ENCODE results near the gene PEX10. TPM values are rescaled to one million over a fixed set of nuclear protein-coding genes. Genes with fewer than 3 reads are reported as not detected.
A peak's percentile ranks its signal among the peaks of the same experiment; 100 is the strongest.
"Not testable (repeated sequence)": the region's sequence is repeated elsewhere in the genome, so short reads cannot be mapped to it uniquely, and the experiment has no call there.

The PEX10 gene
- 10 to 100 TPM; 11.7 to 13.0 TPM for total RNA-seq
- 1 to 10 TPM; 7.2 to 8.6 TPM for polyA plus RNA-seq

DNA sequence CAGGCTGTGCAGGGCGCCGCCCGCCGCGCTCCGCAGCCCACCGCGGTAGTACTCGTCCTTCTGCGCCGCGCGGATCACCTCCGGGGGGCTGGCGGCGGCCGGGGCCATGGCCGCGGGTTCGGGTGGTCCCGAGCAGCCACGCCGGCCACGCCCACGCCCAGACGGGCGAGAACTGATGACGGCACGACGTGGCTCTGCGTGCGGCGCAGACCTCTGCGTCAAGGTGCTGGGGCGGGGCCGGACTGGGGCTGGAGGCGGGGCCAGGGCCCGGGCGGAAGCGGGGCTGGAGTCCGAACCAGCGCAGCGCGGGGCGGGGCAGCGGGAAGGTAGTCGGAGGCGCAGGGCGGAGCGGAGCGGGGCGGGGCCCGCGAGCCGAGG is at the start of gene PEX10:
TSS of gene PEX10 (minus strand) at position 170 of the 378 bp plus-strand sequence. CDS start at position 108, 62 bp downstream.
- H3K4me1 ChIP-seq (ENCODE audit: insufficient read depth, low read length) = peaks cover 52% of the 10 kb centered on the region
- peak; percentile 96 to 98 (median 97) for DNase-seq
- intact Hi-C loops (cut with micrococcal nuclease) = loop anchor here (1.0 to 5.0 kb wide), 8 partner anchors 21 to 1010 kb away; partner anchors contain the start of genes MORN1, PANK4, PRXL2B and RER1
- ChIA-PET POLR2A (ENCODE audit: partially characterized antibody) (interaction anchor here (1.0 to 5.5 kb wide), 9 partner anchors 15 to 217 kb away, joined by 4 to 55 read pairs (median 25); partner anchors contain the start of genes FAAP20, MORN1, PANK4 and PRXL2B), CTCF (ENCODE audit: partially characterized antibody) (interaction anchor here (1.0 to 1.8 kb wide), 7 partner anchors 82 to 376 kb away, joined by 3 to 23 read pairs (median 5); partner anchors contain the start of genes FAAP20, PANK4 and PRXL2B)
- H3K4me3 Mint-ChIP-seq = peak within 1 kb of the TSS; percentile 82 to 94 (median 87)
- no peaks in the 10 kb centered on the region for H3K27me3 ChIP-seq (ENCODE audit: insufficient read depth, low read length)
- H3K36me3 ChIP-seq (ENCODE audit: insufficient read depth, low read length) = no peaks in the 10 kb centered on the region
- H3K4me3 ChIP-seq (ENCODE audit: low read length in 2 of 2) = peak within 1 kb of the TSS; percentile 47 to 70
- no peaks in the 10 kb centered on the region for H3K9me3 ChIP-seq (ENCODE audit: control insufficient read depth in 1 of 2, low read length in 2 of 2)
- no peaks in the 10 kb centered on the region for H3K27me3 Mint-ChIP-seq
- peak within 1 kb of the TSS; percentile 84 for H3K27ac ChIP-seq (ENCODE audit: low read depth, low read length)
- peaks cover 17 to 51% (median 32%) of the 10 kb centered on the region in 4 donors for H3K4me1 Mint-ChIP-seq
- H3K27ac Mint-ChIP-seq = peak within 1 kb of the TSS; percentile 75 to 99 (median 92)
- H3K36me3 Mint-ChIP-seq = peaks cover 0 to 22% of the 10 kb centered on the region in 2 donors
- H3K9me3 Mint-ChIP-seq = no peaks in the 10 kb centered on the region

DNA sequence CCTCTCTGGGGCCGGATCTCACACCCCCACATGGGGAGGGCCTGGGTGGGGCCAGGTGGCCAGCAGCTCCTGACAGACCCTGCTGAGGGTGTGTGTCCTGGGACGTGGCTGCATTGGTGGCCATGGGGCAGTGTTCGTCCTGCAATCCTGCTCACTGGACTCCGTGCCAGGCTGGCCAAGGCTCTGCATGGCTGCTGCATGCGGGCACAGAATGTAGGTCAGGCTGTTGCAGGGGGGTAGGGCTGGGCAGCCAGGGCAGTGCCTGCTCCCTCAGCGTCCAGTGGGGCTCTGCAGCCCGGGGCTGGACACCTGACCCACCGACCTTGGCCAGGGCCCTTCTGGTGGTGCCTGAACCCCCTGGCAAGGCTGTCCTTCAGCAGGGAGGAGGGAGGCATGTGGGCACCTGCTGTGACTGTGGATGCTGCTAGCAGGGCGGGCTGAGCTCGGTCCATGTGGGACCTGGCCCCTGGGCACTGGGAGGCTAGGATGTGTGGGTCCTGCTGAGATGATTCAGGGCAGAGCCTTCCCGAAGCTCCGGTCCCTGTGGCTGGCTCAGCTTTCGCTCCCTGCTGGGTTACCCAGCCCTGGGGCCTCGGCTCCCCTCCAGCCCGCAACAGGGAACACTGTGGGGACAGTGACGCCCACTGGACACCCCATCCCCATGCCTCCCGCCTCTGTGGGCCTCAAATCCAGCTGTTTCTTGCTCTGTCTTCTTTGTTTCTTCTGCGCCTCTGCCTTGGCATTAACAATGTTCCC is 48.8 kb upstream of the PEX10 start:
- no peak for DNase-seq
- H3K36me3 ChIP-seq (ENCODE audit: insufficient read depth, low read length) = no peaks in the 10 kb centered on the region
- H3K27me3 Mint-ChIP-seq = no peaks in the 10 kb centered on the region
- peaks cover 4% of the 10 kb centered on the region for H3K4me1 ChIP-seq (ENCODE audit: insufficient read depth, low read length)
- H3K4me3 Mint-ChIP-seq = no peak overlapping the region
- no peaks in the 10 kb centered on the region for H3K9me3 ChIP-seq (ENCODE audit: control insufficient read depth in 1 of 2, low read length in 2 of 2)
- no peak overlapping the region for H3K27ac Mint-ChIP-seq
- no peaks in the 10 kb centered on the region for H3K9me3 Mint-ChIP-seq
- H3K4me3 ChIP-seq (ENCODE audit: low read length in 2 of 2) = no peak overlapping the region
- ChIA-PET POLR2A (ENCODE audit: partially characterized antibody) (interaction anchor here (1.1 kb wide), 1 partner anchor 10 kb away, joined by 3 read pairs; no protein-coding TSS in a partner anchor), CTCF (ENCODE audit: partially characterized antibody) (no interaction called here)
- H3K36me3 Mint-ChIP-seq = no peaks in the 10 kb centered on the region
- no peak overlapping the region for H3K27ac ChIP-seq (ENCODE audit: low read depth, low read length)
- intact Hi-C loops (cut with micrococcal nuclease) = no loop called here
- H3K27me3 ChIP-seq (ENCODE audit: insufficient read depth, low read length) = no peaks in the 10 kb centered on the region
- no peaks in the 10 kb centered on the region for H3K4me1 Mint-ChIP-seq

DNA sequence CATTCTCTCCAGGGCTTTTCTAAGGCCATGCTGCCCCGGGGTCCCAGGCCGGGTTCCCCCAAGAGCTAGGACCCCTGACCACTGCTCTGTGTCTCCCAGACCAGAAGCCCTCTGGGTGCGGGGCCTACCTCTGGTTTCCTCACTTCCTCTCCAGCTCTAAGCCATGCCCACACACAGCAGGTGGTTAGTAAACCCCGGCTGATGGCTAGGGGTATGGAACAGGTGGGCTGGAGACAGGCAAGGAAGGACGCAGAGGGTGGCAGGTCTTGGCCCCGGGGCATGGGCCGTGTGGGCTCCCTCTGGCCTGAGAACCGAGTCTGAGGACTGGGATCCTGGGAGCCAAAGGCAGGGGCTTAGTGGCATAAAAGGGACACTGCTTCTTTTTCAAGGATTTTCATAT is 47.8 kb upstream of the PEX10 start:
- Histone ChIP-seq H3K9me3 (ENCODE audit: control insufficient read depth in 1 of 2, low read length in 2 of 2) (no peaks in the 10 kb centered on the region), H3K4me3 (ENCODE audit: low read length in 2 of 2) (no peak overlapping the region), H3K27ac (ENCODE audit: low read depth, low read length) (no peak overlapping the region), H3K27me3 (ENCODE audit: insufficient read depth, low read length) (no peaks in the 10 kb centered on the region), H3K4me1 (ENCODE audit: insufficient read depth, low read length) (no peaks in the 10 kb centered on the region), H3K36me3 (ENCODE audit: insufficient read depth, low read length) (no peaks in the 10 kb centered on the region)
- ChIA-PET POLR2A (ENCODE audit: partially characterized antibody) (interaction anchor here (1.1 kb wide), 1 partner anchor 11 kb away, joined by 3 read pairs; no protein-coding TSS in a partner anchor), CTCF (ENCODE audit: partially characterized antibody) (no interaction called here)
- Mint-ChIP-seq H3K9me3 (no peaks in the 10 kb centered on the region), H3K4me1 (no peaks in the 10 kb centered on the region), H3K27me3 (no peaks in the 10 kb centered on the region), H3K27ac (no peak overlapping the region), H3K36me3 (no peaks in the 10 kb centered on the region), H3K4me3 (no peak overlapping the region)
- intact Hi-C loops (cut with micrococcal nuclease) = no loop called here
- no peak for DNase-seq

DNA sequence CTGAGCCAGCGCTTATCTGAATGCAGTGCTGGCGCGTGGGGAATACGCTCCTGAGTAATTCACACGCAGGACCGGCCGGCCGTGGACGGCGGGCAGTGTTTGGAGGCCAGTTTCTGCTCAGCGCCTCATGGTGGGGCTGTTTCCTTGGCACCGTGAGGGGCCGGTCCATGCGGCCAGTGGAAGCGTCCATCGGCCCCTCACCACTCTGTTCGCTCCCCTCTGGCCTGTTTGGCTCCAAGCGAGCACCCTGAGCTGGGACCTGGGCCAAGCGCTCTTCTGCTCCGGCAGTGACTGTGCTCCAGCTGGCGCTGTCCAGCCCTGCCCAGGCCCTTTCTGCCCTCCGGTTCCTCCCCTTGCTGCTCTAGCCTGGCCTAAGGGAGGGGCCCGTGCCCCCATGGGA is 47.4 kb upstream of the PEX10 start:
- ChIA-PET CTCF (ENCODE audit: partially characterized antibody) (no interaction called here), POLR2A (ENCODE audit: partially characterized antibody) (interaction anchor here (1.1 kb wide), 1 partner anchor 12 kb away, joined by 3 read pairs; no protein-coding TSS in a partner anchor)
- no peaks in the 10 kb centered on the region for H3K9me3 Mint-ChIP-seq
- DNase-seq = no peak
- H3K4me3 Mint-ChIP-seq = no peak overlapping the region
- intact Hi-C loops (cut with micrococcal nuclease) = no loop called here
- Histone ChIP-seq H3K27ac (ENCODE audit: low read depth, low read length) (no peak overlapping the region), H3K36me3 (ENCODE audit: insufficient read depth, low read length) (no peaks in the 10 kb centered on the region), H3K4me1 (ENCODE audit: insufficient read depth, low read length) (no peaks in the 10 kb centered on the region), H3K9me3 (ENCODE audit: control insufficient read depth in 1 of 2, low read length in 2 of 2) (no peaks in the 10 kb centered on the region), H3K4me3 (ENCODE audit: low read length in 2 of 2) (no peak overlapping the region), H3K27me3 (ENCODE audit: insufficient read depth, low read length) (no peaks in the 10 kb centered on the region)
- H3K4me1 Mint-ChIP-seq = no peaks in the 10 kb centered on the region
- no peaks in the 10 kb centered on the region for H3K27me3 Mint-ChIP-seq
- H3K27ac Mint-ChIP-seq = no peak overlapping the region
- no peaks in the 10 kb centered on the region for H3K36me3 Mint-ChIP-seq

DNA sequence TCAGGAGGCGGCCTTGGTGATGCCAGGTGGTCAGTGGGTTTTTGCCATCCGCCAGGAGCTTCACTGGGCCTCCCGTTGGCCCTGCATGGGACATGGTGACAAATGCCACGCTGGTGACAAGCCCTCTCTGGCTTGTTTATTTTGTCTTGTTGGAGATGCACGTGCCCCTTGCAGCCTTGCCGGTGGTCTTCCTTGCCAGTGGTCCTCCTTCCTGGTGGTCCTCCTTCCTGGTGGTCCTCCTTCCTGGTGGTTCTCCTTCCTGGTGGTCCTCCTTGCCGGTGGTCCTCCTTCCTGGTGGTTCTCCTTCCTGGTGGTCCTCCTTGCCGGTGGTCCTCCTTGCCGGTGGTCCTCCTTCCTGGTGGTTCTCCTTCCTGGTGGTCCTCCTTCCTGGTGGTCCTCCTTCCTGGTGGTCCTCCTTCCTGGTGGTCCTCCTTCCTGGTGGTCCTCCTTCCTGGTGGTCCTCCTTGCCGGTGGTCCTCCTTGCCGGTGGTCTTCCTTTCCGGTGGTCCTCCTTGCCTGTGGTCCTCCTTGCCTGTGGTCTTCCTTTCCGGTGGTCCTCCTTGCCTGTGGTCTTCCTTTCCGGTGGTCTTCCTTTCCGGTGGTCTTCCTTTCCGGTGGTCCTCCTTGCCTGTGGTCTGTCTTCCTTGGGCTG is 46.9 kb upstream of the PEX10 start:
- H3K36me3 ChIP-seq (ENCODE audit: insufficient read depth, low read length); CTCF ChIA-PET (ENCODE audit: partially characterized antibody); POLR2A ChIA-PET (ENCODE audit: partially characterized antibody); H3K9me3 ChIP-seq (ENCODE audit: control insufficient read depth in 1 of 2, low read length in 2 of 2); H3K9me3 Mint-ChIP-seq; H3K4me3 Mint-ChIP-seq; H3K36me3 Mint-ChIP-seq; H3K27me3 Mint-ChIP-seq; H3K4me1 ChIP-seq (ENCODE audit: insufficient read depth, low read length); H3K4me1 Mint-ChIP-seq; H3K27ac ChIP-seq (ENCODE audit: low read depth, low read length); H3K27me3 ChIP-seq (ENCODE audit: insufficient read depth, low read length); DNase-seq; H3K4me3 ChIP-seq (ENCODE audit: low read length in 2 of 2); H3K27ac Mint-ChIP-seq; intact Hi-C loops (cut with micrococcal nuclease): not testable (repeated sequence)

DNA sequence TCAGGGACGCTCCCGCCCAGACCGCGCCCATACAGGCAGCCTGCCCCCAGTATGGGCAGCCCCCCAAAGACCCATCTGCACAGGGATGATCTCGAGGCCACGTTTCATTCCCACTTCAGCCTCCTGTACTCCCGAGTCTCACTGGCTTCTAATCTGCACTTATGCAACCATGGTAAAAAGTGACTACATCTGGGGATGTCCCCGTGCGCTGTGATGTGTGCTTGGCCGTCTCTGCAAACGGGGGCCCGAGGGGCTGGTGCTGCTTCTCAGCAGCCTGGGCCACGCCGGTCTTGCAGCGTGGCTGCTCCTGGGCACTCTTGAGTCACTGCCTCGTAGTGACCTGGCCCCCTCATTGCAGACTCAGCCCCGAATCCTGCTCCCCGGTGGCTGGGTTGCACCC is 46.3 kb upstream of the PEX10 start:
- POLR2A ChIA-PET (ENCODE audit: partially characterized antibody) = no interaction called here
- no peaks in the 10 kb centered on the region for H3K36me3 Mint-ChIP-seq
- H3K4me1 ChIP-seq (ENCODE audit: insufficient read depth, low read length) = no peaks in the 10 kb centered on the region
- no peak overlapping the region for H3K27ac Mint-ChIP-seq
- no peak overlapping the region for H3K4me3 Mint-ChIP-seq
- CTCF ChIA-PET (ENCODE audit: partially characterized antibody) = no interaction called here
- no peaks in the 10 kb centered on the region for H3K4me1 Mint-ChIP-seq
- no peaks in the 10 kb centered on the region for H3K27me3 ChIP-seq (ENCODE audit: insufficient read depth, low read length)
- H3K9me3 Mint-ChIP-seq = no peaks in the 10 kb centered on the region
- no peaks in the 10 kb centered on the region for H3K36me3 ChIP-seq (ENCODE audit: insufficient read depth, low read length)
- H3K4me3 ChIP-seq (ENCODE audit: low read length in 2 of 2) = no peak overlapping the region
- no peak overlapping the region for H3K27ac ChIP-seq (ENCODE audit: low read depth, low read length)
- H3K27me3 Mint-ChIP-seq = no peaks in the 10 kb centered on the region
- H3K9me3 ChIP-seq (ENCODE audit: control insufficient read depth in 1 of 2, low read length in 2 of 2) = no peaks in the 10 kb centered on the region
- DNase-seq = no peak
- intact Hi-C loops (cut with micrococcal nuclease) = no loop called here

DNA sequence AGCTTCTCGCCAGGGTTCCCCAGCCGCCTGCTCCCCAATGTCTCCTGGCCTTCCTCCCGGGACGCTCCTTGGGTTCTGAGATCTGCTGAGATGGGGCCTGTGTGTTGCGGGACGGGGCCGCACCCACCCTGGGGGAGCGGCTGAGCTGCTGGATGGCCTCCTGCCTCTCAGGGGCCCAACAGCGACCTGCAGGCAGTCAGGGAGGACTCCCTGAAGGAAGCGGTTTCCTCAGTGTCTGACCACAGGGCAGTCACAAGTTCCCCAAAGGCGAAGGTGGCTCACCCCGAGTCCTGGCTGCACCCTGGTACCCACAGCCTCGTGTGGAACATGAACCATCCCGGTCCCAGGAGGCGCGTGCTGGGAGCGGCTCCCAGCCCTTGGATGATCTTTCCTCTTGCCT is 45.1 kb upstream of the PEX10 start:
- POLR2A ChIA-PET (ENCODE audit: partially characterized antibody) = no interaction called here
- H3K27ac Mint-ChIP-seq = no peak overlapping the region
- intact Hi-C loops (cut with micrococcal nuclease) = no loop called here
- peaks cover 0 to 2% (median 0%) of the 10 kb centered on the region in 8 donors for H3K9me3 Mint-ChIP-seq
- CTCF ChIA-PET (ENCODE audit: partially characterized antibody) = no interaction called here
- H3K9me3 ChIP-seq (ENCODE audit: control insufficient read depth in 1 of 2, low read length in 2 of 2) = no peaks in the 10 kb centered on the region
- no peaks in the 10 kb centered on the region for H3K27me3 ChIP-seq (ENCODE audit: insufficient read depth, low read length)
- H3K4me3 ChIP-seq (ENCODE audit: low read length in 2 of 2) = no peak overlapping the region
- H3K4me3 Mint-ChIP-seq = no peak overlapping the region
- no peaks in the 10 kb centered on the region for H3K36me3 ChIP-seq (ENCODE audit: insufficient read depth, low read length)
- H3K4me1 ChIP-seq (ENCODE audit: insufficient read depth, low read length) = no peaks in the 10 kb centered on the region
- H3K27me3 Mint-ChIP-seq = no peaks in the 10 kb centered on the region
- H3K4me1 Mint-ChIP-seq = no peaks in the 10 kb centered on the region
- DNase-seq = no peak
- H3K27ac ChIP-seq (ENCODE audit: low read depth, low read length) = no peak overlapping the region
- no peaks in the 10 kb centered on the region for H3K36me3 Mint-ChIP-seq
